Esophagus squamous epithelium (tissue), 4 donors: Measurements from ENCODE around the gene PLEKHA1.

Experiments
- CTCF ChIP-seq, 6 experiments: fragments of 450-650 bp in 4 of 6; fragments of 200-600 bp in 2 of 6; sonication (generic) in 2 of 6; IDR thresholded peaks; one replicate each; pipeline ENCODE4 v1.5.1; 2016 to 2019; ENCODE audit warnings: antibody characterized with exemption in 6 of 6, mild to moderate bottlenecking in 4 of 6, moderate library complexity in 4 of 6
- POLR2A ChIP-seq, 4 donors: fragments of 450-650 bp; IDR thresholded peaks; one replicate each; pipeline ENCODE4 v1.6.1; 2017; ENCODE audit warnings: antibody characterized with exemption in 4 of 4, mild to moderate bottlenecking in 4 of 4, moderate library complexity in 3 of 4

DNA sequence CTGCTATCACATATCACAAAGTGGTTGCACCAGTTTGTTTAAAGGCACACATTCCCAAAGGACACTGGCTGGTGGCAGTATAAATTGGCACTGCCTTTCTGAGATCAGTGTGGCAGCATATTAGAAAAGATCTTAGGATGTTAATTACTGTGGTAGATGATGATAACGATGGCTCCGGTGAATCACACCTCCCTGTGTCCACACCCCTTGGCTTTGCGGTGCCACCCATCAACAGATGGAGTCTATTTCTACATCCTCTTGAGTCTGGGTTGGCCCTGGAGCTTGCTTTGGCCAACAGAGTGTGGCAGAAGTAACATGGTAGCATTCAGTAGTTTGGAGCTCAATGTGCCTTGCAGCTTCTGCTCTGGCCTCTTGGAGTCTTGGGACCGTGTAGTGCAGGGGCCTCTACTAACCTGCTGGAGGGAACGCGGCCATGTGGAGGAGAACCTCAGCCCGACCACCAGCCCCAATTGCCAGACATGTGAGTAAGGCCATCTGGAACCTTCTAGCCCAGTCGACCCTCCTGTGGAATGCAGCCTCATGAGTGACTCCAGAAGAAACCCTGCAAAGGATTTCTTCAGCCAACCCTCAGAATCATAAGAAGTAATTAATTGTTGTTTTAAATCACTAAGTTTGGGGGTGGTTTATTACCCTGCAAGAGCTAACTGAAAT, 27.2 kb upstream of the PLEKHA1 start:
- TF ChIP-seq POLR2A (IDR thresholded peaks at IDR 0.05) = no peak
- no peak for TF ChIP-seq CTCF (IDR thresholded peaks at IDR 0.05)
